ENCODE data around the gene MAMDC4.

The MAMDC4 gene

DNA sequence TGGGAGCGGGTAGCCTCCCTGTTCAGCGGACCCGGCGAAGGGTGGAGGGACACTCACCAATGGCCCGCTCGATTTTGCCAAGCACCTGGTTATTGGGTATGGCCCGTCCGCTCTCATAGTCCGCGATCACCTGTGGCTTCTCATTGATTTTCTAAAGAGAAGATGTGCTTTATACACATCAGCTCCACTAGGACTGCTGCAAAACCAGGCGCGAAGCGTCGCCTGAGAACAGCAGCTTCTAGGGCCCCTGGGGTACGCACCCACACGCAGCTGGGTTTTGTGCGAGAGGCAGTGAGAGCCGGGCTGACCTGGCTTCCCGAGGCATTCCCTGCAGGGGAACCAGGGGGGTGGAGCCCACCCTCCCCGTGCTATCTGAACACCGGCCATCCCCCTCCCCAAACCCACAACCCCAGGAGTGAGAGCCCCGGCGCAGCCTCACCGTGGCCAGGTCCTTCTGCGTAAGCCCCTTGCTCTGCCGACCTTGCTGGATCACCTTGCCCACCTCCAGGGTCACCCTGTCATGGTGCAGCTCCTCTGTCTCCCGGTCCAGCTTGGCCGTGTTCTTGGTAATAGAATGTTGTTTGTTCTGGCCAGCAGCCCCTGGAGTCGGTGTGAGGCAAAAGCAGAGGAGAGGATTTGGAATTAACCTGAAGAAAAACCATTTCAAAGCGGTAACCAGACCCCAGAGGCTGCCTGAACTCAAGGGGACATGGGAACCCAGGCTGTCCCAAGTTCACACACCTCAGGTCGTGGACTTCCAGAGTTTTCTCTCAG lies 10.9 kb downstream of the MAMDC4 start:
- H3K27ac ChIP-seq = no peak overlapping the region
- TF ChIP-seq, protein P1, sequence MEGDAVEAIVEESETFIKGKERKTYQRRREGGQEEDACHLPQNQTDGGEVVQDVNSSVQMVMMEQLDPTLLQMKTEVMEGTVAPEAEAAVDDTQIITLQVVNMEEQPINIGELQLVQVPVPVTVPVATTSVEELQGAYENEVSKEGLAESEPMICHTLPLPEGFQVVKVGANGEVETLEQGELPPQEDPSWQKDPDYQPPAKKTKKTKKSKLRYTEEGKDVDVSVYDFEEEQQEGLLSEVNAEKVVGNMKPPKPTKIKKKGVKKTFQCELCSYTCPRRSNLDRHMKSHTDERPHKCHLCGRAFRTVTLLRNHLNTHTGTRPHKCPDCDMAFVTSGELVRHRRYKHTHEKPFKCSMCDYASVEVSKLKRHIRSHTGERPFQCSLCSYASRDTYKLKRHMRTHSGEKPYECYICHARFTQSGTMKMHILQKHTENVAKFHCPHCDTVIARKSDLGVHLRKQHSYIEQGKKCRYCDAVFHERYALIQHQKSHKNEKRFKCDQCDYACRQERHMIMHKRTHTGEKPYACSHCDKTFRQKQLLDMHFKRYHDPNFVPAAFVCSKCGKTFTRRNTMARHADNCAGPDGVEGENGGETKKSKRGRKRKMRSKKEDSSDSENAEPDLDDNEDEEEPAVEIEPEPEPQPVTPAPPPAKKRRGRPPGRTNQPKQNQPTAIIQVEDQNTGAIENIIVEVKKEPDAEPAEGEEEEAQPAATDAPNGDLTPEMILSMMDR (IDR thresholded peaks at IDR 0.05) = no peak
- TF ChIP-seq ZFX (IDR thresholded peaks at IDR 0.05; ENCODE audit: borderline replicate concordance) = no peak

GRCh38 chr9:136863623-136864273 lies 11.6 kb downstream of the MAMDC4 start:
- H3K27ac ChIP-seq = no peak overlapping the region

GRCh38 chr9:136865041-136865767 lies 13.1 kb downstream of the MAMDC4 start:
- H3K27ac ChIP-seq = peak overlapping the region; percentile 77
- TF ChIP-seq, protein P1 (IDR thresholded peaks at IDR 0.05) = no peak
- TF ChIP-seq ZFX (IDR thresholded peaks at IDR 0.05; ENCODE audit: borderline replicate concordance) = no peak

More at GRCh38 chr9:136863623-136864273, 11.6 kb downstream of the MAMDC4 start:
- no peak for TF ChIP-seq ZFX (IDR thresholded peaks at IDR 0.05; ENCODE audit: borderline replicate concordance)
- TF ChIP-seq, protein P1 (IDR thresholded peaks at IDR 0.05) = no peak

DNA sequence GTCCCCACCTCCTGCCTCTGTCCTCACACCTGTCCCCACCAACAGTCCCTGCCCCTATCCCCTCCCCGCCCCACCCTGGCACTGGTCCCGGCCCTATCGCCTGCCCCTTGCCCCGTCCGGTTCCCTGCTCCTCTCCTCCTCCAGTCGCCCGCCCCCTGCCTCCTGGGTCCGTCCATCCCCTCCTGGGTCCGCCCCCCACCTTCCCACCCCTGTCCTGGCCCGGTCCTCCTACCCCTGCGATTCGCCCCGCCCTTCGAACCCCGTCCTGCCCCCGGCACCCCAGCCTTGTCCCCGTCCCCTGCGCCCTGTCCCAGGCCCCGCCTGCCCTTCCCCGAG lies 13.6 kb downstream of the MAMDC4 start:
- TF ChIP-seq, protein P1 (IDR thresholded peaks at IDR 0.05) = no peak
- no peak for TF ChIP-seq ZFX (IDR thresholded peaks at IDR 0.05; ENCODE audit: borderline replicate concordance)
- peak overlapping the region; percentile 77 for H3K27ac ChIP-seq

DNA sequence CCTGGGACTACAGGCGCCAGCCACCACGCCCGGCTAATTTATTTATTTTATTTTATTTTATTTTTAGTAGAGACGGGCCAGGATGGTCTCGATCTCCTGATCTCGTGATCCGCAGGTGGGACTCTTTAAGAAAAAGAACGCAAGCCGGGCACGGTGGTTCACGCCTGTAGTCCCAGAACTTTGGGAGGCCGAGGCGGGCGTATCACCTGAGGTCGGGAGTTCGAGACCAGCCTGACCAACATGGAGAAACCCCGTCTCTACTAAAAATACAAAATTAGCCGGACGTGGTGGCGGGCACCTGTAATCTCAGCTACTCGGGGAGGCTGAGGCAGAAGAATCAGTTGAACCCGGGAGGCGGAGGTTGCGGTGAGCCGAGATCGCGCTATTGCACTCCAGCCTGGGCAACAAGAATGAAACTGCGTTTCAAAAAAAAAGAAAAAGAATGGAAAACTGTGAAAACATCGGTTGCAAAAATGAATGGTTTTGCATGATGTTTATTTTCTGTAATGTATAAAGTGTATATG lies 14.8 kb downstream of the MAMDC4 start:
- peak overlapping the region; percentile 77 for H3K27ac ChIP-seq

DNA sequence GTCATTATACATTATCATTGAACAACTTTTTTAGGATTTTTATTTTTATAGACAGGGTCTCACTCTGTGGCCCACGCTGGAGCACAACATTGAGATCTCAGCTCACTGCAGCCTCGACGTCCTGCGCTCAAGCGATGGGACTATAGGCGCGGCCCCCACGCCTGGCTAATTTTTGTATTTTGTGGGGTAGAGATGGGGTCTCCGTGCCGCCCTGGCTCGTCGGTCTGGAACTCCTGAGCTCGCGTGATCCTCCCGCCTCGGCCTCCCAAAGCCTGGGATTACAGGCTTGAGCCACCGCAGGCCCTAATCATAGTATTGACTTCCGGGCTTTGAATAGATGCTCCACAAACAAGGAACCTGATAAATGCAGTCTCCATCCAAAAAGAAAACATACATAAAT lies 15.3 kb downstream of the MAMDC4 start:
- H3K27ac ChIP-seq = no peak overlapping the region
- TF ChIP-seq, protein P1 (IDR thresholded peaks at IDR 0.05) = no peak
- TF ChIP-seq ZFX (IDR thresholded peaks at IDR 0.05; ENCODE audit: borderline replicate concordance) = no peak

DNA sequence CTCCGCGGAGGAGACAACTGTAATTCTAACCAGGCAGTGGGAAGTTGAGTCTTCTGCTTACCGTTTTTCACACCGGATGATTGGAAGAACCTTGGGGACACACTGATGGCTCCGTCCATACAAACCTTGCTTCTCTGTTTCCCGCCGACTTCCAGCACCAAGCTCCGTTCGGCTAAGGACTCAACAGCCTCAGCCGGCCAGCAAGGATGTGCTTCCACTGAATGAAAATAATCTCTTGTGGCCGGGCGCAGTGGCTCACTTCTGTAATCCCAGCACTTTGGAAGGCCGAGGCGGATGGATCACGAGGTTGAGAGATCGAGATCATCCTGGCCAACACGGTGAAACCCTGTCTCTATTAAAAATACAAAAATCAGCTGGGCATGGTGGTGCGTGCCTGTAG lies 15.8 kb downstream of the MAMDC4 start:
- H3K27ac ChIP-seq = no peak overlapping the region
- TF ChIP-seq, protein P1 (IDR thresholded peaks at IDR 0.05) = no peak
- TF ChIP-seq ZFX (IDR thresholded peaks at IDR 0.05; ENCODE audit: borderline replicate concordance) = no peak

Measured in 22Rv1 (cell line).